Mucosa of stomach (tissue), 1 donor: Measurements from ENCODE around the gene EEF1A2.

ENCODE experiments used
- H3K27me3 ChIP-seq: one replicate; pipeline ENCODE4 v1.7.0; 2013; ENCODE audit warnings: mild to moderate bottlenecking, low read length; ENCODE audit not compliant: control insufficient read depth, insufficient read depth
- H3K36me3 ChIP-seq: one replicate; pipeline ENCODE4 v1.7.0; 2013; ENCODE audit warnings: low read length; ENCODE audit not compliant: control insufficient read depth, insufficient read depth
- H3K4me1 ChIP-seq: one replicate; pipeline ENCODE4 v1.7.0; 2013; ENCODE audit warnings: mild to moderate bottlenecking, low read length; ENCODE audit not compliant: control insufficient read depth, insufficient read depth
- H3K4me3 ChIP-seq: one replicate; pipeline ENCODE4 v1.7.0; 2013; ENCODE audit warnings: low read length
- H3K9ac ChIP-seq: one replicate; pipeline ENCODE4 v1.7.0; 2013; ENCODE audit warnings: mild to moderate bottlenecking, low read length, moderate library complexity
- H3K9me3 ChIP-seq: one replicate; pipeline ENCODE4 v1.7.0; 2013; ENCODE audit warnings: mild to moderate bottlenecking, low read length, moderate library complexity; ENCODE audit not compliant: control insufficient read depth
- donor health status: Pancreatic carcinoma.

Gene EEF1A2

GRCh38 chr20:63492982-63493381, 5.9 kb downstream of the EEF1A2 start:
- Histone ChIP-seq H3K9ac (no peak overlapping the region), H3K27me3 (peaks cover 20% of the 10 kb centered on the region), H3K4me3 (no peak overlapping the region), H3K4me1 (peaks cover 4% of the 10 kb centered on the region), H3K9me3 (no peaks in the 10 kb centered on the region), H3K36me3 (no peaks in the 10 kb centered on the region)

GRCh38 chr20:63492518-63492917, 6.4 kb downstream of the EEF1A2 start:
- H3K36me3 ChIP-seq = no peaks in the 10 kb centered on the region
- peaks cover 20% of the 10 kb centered on the region for H3K27me3 ChIP-seq
- no peaks in the 10 kb centered on the region for H3K9me3 ChIP-seq
- H3K9ac ChIP-seq = no peak overlapping the region
- no peak overlapping the region for H3K4me3 ChIP-seq
- no peaks in the 10 kb centered on the region for H3K4me1 ChIP-seq

GRCh38 chr20:63491635-63492230, 7.2 kb downstream of the EEF1A2 start:
- Histone ChIP-seq H3K9ac (no peak overlapping the region), H3K27me3 (peaks cover 16% of the 10 kb centered on the region)

GRCh38 chr20:63491078-63491477, 7.8 kb downstream of the EEF1A2 start:
- Histone ChIP-seq H3K4me1 (no peaks in the 10 kb centered on the region), H3K9me3 (no peaks in the 10 kb centered on the region), H3K9ac (no peak overlapping the region), H3K27me3 (peaks cover 13% of the 10 kb centered on the region), H3K36me3 (no peaks in the 10 kb centered on the region), H3K4me3 (no peak overlapping the region)

More at GRCh38 chr20:63491635-63492230, 7.2 kb downstream of the EEF1A2 start:
- no peak overlapping the region for H3K4me3 ChIP-seq
- no peaks in the 10 kb centered on the region for H3K4me1 ChIP-seq
- no peaks in the 10 kb centered on the region for H3K9me3 ChIP-seq
- H3K36me3 ChIP-seq = no peaks in the 10 kb centered on the region

GRCh38 chr20:63490416-63490815, 8.5 kb downstream of the EEF1A2 start:
- H3K4me3 ChIP-seq = no peak overlapping the region
- no peaks in the 10 kb centered on the region for H3K36me3 ChIP-seq
- H3K27me3 ChIP-seq = peaks cover 15% of the 10 kb centered on the region
- no peak overlapping the region for H3K9ac ChIP-seq
- no peaks in the 10 kb centered on the region for H3K9me3 ChIP-seq
- H3K4me1 ChIP-seq = no peaks in the 10 kb centered on the region

GRCh38 chr20:63488315-63489251, 10.3 kb downstream of the EEF1A2 start:
- H3K36me3 ChIP-seq = no peaks in the 10 kb centered on the region
- no peak overlapping the region for H3K9ac ChIP-seq
- H3K27me3 ChIP-seq = peaks cover 27% of the 10 kb centered on the region
- no peaks in the 10 kb centered on the region for H3K9me3 ChIP-seq
- no peaks in the 10 kb centered on the region for H3K4me1 ChIP-seq
- no peak overlapping the region for H3K4me3 ChIP-seq

GRCh38 chr20:63487781-63488241, 11.1 kb downstream of the EEF1A2 start:
- H3K9me3 ChIP-seq = no peaks in the 10 kb centered on the region
- H3K27me3 ChIP-seq = peaks cover 30% of the 10 kb centered on the region
- no peak overlapping the region for H3K4me3 ChIP-seq

GRCh38 chr20:63487116-63487764, 11.6 kb downstream of the EEF1A2 start:
- H3K4me3 ChIP-seq = no peak overlapping the region
- no peaks in the 10 kb centered on the region for H3K9me3 ChIP-seq
- H3K9ac ChIP-seq = no peak overlapping the region
- peaks cover 35% of the 10 kb centered on the region for H3K27me3 ChIP-seq
- H3K36me3 ChIP-seq = no peaks in the 10 kb centered on the region
- H3K4me1 ChIP-seq = no peaks in the 10 kb centered on the region

More at GRCh38 chr20:63487781-63488241, 11.1 kb downstream of the EEF1A2 start:
- no peaks in the 10 kb centered on the region for H3K36me3 ChIP-seq
- H3K4me1 ChIP-seq = no peaks in the 10 kb centered on the region
- no peak overlapping the region for H3K9ac ChIP-seq

GRCh38 chr20:63486300-63486855, 12.5 kb downstream of the EEF1A2 start:
- no peaks in the 10 kb centered on the region for H3K36me3 ChIP-seq
- no peak overlapping the region for H3K4me3 ChIP-seq
- H3K27me3 ChIP-seq = peaks cover 39% of the 10 kb centered on the region
- no peaks in the 10 kb centered on the region for H3K9me3 ChIP-seq
- no peaks in the 10 kb centered on the region for H3K4me1 ChIP-seq
- H3K9ac ChIP-seq = no peak overlapping the region

GRCh38 chr20:63484651-63485403, 14.1 kb downstream of the EEF1A2 start:
- H3K4me3 ChIP-seq = no peak overlapping the region
- H3K4me1 ChIP-seq = peaks cover 2% of the 10 kb centered on the region
- no peaks in the 10 kb centered on the region for H3K9me3 ChIP-seq
- H3K36me3 ChIP-seq = no peaks in the 10 kb centered on the region
- H3K27me3 ChIP-seq = peaks cover 45% of the 10 kb centered on the region
- no peak overlapping the region for H3K9ac ChIP-seq

- peaks cover 8% of the 10 kb centered on the region for H3K4me1 ChIP-seq
- H3K9ac ChIP-seq = no peak overlapping the region
- no peaks in the 10 kb centered on the region for H3K9me3 ChIP-seq
- no peak overlapping the region for H3K4me3 ChIP-seq
- H3K36me3 ChIP-seq = no peaks in the 10 kb centered on the region
- peaks cover 46% of the 10 kb centered on the region for H3K27me3 ChIP-seq
Observed at GRCh38 chr20:63484236-63484635, 14.6 kb downstream of the EEF1A2 start.
